ENCODE results near the gene CYSRT1. TPM values are rescaled to one million over a fixed set of nuclear protein-coding genes. Genes with fewer than 3 reads are reported as not detected.

CYSRT1 gene
- polyA plus RNA-seq, 1 donor (not counting 4 experiments of a cell fraction or from before 2014, with no cell fraction given): 0.80 TPM

DNA sequence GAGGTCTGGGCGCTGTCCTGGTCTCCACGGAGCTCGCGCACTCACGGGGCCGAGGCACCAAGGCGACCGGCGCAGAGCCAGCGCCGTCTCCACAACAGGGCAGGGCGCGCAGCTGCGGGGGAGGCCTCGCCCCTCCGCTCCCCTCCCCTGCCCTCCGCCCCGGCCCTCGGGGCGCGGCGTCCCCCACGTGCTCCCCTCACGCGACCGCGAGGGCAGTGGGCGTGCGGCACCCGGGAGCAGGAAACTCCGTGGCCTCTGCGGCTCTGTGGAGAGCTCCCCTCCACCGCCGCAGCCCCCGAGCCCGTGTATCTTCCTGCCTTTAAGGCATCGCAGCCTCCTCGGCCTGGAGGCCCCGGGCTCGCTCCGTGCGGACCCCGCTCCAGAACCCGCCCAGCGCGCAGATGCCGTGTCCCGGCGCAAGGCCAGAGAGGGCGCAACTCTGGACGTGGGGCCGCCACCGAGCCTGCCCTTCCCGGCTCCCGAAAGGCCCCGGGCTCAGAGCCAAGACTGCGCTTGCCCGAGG is 15.4 kb downstream of the CYSRT1 start:
- DNase-seq (ENCODE audit: low read depth, low spot score): no peak
- Histone ChIP-seq H3K9ac (ENCODE audit: control insufficient read depth, extremely low read depth, insufficient read depth, low read length) (peak overlapping the region; percentile 92), H3K27me3 (ENCODE audit: control insufficient read depth, extremely low read depth, insufficient read depth, low read length) (no peaks in the 10 kb centered on the region), H3K27ac (ENCODE audit: control insufficient read depth, insufficient read depth, low read length) (peak overlapping the region; percentile 90), H2AFZ (ENCODE audit: control insufficient read depth, low read length) (peak overlapping the region; percentile 37), H4K20me1 (ENCODE audit: control insufficient read depth, extremely low read depth, insufficient read depth, low read length) (peaks cover 28% of the 10 kb centered on the region), H3K4me3 (ENCODE audit: control insufficient read depth in 2 of 3, extremely low read depth in 1 of 3, insufficient read depth in 2 of 3, low read depth in 1 of 3, low read length in 3 of 3) (peak overlapping the region; percentile 77 to 85 (median 80)), H3K79me2 (ENCODE audit: control insufficient read depth, insufficient read depth, low read length) (peaks cover 33% of the 10 kb centered on the region), H3K4me1 (ENCODE audit: control insufficient read depth, extremely low read depth, insufficient read depth, low read length) (peaks cover 30% of the 10 kb centered on the region), H3K9me3 (ENCODE audit: control insufficient read depth, low read depth, low read length) (no peaks in the 10 kb centered on the region), H3K36me3 (ENCODE audit: control insufficient read depth in 2 of 2, extremely low read depth in 1 of 2, insufficient read depth in 2 of 2, low read length in 2 of 2) (peaks cover 11 to 26% of the 10 kb centered on the region in 2 experiments), H3K9me1 (ENCODE audit: control insufficient read depth, extremely low read depth, insufficient read depth, low read length) (peaks cover 3% of the 10 kb centered on the region), H3K4me2 (ENCODE audit: control insufficient read depth, extremely low read depth, insufficient read depth, low read depth, low read length) (peak overlapping the region; percentile 82)
- TF ChIP-seq, protein P1, sequence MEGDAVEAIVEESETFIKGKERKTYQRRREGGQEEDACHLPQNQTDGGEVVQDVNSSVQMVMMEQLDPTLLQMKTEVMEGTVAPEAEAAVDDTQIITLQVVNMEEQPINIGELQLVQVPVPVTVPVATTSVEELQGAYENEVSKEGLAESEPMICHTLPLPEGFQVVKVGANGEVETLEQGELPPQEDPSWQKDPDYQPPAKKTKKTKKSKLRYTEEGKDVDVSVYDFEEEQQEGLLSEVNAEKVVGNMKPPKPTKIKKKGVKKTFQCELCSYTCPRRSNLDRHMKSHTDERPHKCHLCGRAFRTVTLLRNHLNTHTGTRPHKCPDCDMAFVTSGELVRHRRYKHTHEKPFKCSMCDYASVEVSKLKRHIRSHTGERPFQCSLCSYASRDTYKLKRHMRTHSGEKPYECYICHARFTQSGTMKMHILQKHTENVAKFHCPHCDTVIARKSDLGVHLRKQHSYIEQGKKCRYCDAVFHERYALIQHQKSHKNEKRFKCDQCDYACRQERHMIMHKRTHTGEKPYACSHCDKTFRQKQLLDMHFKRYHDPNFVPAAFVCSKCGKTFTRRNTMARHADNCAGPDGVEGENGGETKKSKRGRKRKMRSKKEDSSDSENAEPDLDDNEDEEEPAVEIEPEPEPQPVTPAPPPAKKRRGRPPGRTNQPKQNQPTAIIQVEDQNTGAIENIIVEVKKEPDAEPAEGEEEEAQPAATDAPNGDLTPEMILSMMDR (optimal IDR thresholded peaks at IDR 0.05 in 1 of 3, IDR thresholded peaks at IDR 0.05 in 1 of 3, conservative IDR thresholded peaks at IDR 0.05 in 1 of 3; ENCODE audit: extremely low read depth in 1 of 3, insufficient read depth in 2 of 3, low read length in 3 of 3): no peak
- no peak for TF ChIP-seq EZH2 (IDR thresholded peaks at IDR 0.05; ENCODE audit: low read length)
- dilution Hi-C loops (cut with MboI; ENCODE audit: extremely low pct_ligation_motif_present, low sequenced_read_pairs): no loop called here
- no peak for FAIRE-seq

DNA sequence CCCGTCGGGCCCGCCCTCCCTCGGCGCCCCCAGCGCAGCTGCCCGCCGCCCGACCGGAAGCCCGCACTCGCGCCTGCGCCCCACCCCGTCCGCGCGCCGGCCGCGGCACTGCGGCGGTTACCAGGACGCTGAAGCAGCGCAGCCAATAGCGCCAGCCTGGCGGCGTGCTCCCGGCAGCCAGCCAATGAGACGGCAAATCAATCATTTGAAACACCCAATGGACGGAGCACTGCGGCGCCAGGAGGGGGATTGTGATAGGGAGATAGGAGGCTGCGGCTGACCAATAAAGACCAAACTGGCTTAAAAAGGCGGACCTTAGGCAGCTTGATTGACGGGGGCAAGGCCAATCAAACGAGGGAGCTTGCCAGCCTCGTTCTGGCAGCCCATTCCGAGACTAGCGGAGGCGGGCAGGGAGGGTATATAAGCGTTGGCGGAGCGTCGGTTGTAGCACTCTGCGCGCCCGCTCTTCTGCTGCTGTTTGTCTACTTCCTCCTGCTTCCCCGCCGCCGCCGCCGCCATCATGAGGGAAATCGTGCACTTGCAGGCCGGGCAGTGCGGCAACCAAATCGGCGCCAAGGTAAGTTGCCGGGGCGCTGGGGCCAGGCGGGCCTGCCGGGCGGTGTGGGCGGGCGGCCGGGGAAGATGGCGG is 16.0 kb downstream of the CYSRT1 start, which contains the start of gene TUBB4B:
TSS of gene TUBB4B (plus strand) at position 447 of the 649 bp plus-strand sequence. CDS start at position 521, 74 bp downstream.
- Histone ChIP-seq H3K79me2 (ENCODE audit: control insufficient read depth, insufficient read depth, low read length) (peaks cover 33% of the 10 kb centered on the region), H4K20me1 (ENCODE audit: control insufficient read depth, extremely low read depth, insufficient read depth, low read length) (peaks cover 28% of the 10 kb centered on the region), H3K27me3 (ENCODE audit: control insufficient read depth, extremely low read depth, insufficient read depth, low read length) (no peaks in the 10 kb centered on the region), H2AFZ (ENCODE audit: control insufficient read depth, low read length) (peak within 1 kb of the TSS; percentile 37), H3K4me2 (ENCODE audit: control insufficient read depth, extremely low read depth, insufficient read depth, low read depth, low read length) (peak within 1 kb of the TSS; percentile 84), H3K36me3 (ENCODE audit: control insufficient read depth in 2 of 2, extremely low read depth in 1 of 2, insufficient read depth in 2 of 2, low read length in 2 of 2) (peaks cover 11 to 26% of the 10 kb centered on the region in 2 experiments), H3K9ac (ENCODE audit: control insufficient read depth, extremely low read depth, insufficient read depth, low read length) (peak within 1 kb of the TSS; percentile 92), H3K4me1 (ENCODE audit: control insufficient read depth, extremely low read depth, insufficient read depth, low read length) (peaks cover 30% of the 10 kb centered on the region), H3K27ac (ENCODE audit: control insufficient read depth, insufficient read depth, low read length) (peak within 1 kb of the TSS; percentile 90), H3K4me3 (ENCODE audit: control insufficient read depth in 2 of 3, extremely low read depth in 1 of 3, insufficient read depth in 2 of 3, low read depth in 1 of 3, low read length in 3 of 3) (peak within 1 kb of the TSS; percentile 90 to 94 (median 93)), H3K9me3 (ENCODE audit: control insufficient read depth, low read depth, low read length) (no peaks in the 10 kb centered on the region), H3K9me1 (ENCODE audit: control insufficient read depth, extremely low read depth, insufficient read depth, low read length) (peaks cover 3% of the 10 kb centered on the region)
- dilution Hi-C loops (cut with MboI; ENCODE audit: extremely low pct_ligation_motif_present, low sequenced_read_pairs): no loop called here
- no peak for TF ChIP-seq EZH2 (IDR thresholded peaks at IDR 0.05; ENCODE audit: low read length)
- TF ChIP-seq, protein P1 (optimal IDR thresholded peaks at IDR 0.05 in 1 of 3, IDR thresholded peaks at IDR 0.05 in 1 of 3, conservative IDR thresholded peaks at IDR 0.05 in 1 of 3; ENCODE audit: extremely low read depth in 1 of 3, insufficient read depth in 2 of 3, low read length in 3 of 3): no peak
- DNase-seq (ENCODE audit: low read depth, low spot score) (peak; percentile 99), FAIRE-seq (peak; percentile 97)
